Erythroblast (primary cell): ENCODE measurements around the gene UBA52.

Source experiments
- DNase-seq, 2 experiments: peaks; one replicate each; lab custom pipeline; 2025; lab: John Stamatoyannopoulos, UW
- GATA1 ChIP-seq: IDR thresholded peaks from 2 replicates; pipeline ENCODE4 v1.6.1; 2011; ENCODE audit warnings: low read depth, mild to moderate bottlenecking, control low read depth, low read length, moderate library complexity
- POLR2A ChIP-seq: IDR thresholded peaks from 2 replicates; pipeline ENCODE4 v1.6.1; 2011; ENCODE audit warnings: mild to moderate bottlenecking, low read length

Gene UBA52

DNA sequence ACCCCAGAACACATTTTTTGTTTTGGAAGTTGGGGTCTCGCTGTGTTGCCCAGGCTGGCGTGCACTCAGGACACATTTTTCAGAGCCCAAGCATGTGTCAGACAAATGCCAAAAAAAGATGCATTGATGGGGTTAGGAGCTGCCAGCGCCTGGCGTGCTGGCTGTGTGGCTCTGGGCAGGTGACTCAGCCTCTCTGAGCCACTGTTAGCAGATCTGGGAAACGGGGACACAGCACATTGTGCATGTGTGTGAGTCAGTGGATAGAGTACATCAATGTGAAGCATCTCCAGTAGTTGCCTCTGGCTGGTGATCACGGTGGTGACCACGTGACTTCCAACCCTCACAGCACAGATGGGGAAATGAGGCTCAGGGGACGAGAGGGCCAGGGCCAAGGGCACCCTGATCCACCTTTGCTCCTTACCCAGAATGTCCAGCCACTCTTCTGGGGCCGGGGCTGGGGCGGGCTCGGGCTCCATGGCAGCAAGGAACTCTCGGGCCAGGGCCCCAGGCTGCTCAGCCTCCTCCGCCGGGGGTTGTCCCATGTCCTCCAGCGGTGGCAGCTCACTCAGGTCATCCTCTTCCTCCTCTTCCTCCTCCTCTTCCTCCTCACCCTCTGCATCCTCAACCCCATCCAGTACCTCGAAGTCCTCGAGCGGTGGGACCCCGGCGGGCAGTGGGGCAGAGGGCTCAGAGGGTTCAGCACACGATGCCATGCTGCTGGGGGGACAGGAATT is 30.2 kb upstream of the UBA52 start:
- TF ChIP-seq POLR2A (no peak), GATA1 (no peak)
- DNase-seq, result peak in 1 of 2 experiments; percentile 30

GRCh38 chr19:18541992-18542940 is 29.4 kb upstream of the UBA52 start:
- peak in 1 of 2 experiments; percentile 53 for DNase-seq
- TF ChIP-seq GATA1 (no peak), POLR2A (no peak)

GRCh38 chr19:18542941-18543813 is 28.5 kb upstream of the UBA52 start, which contains the start of gene FKBP8:
FKBP8 (minus strand) TSS chr19:18543573; CDS start chr19:18541970, 1,603 bp downstream.
- no peak for TF ChIP-seq POLR2A
- TF ChIP-seq GATA1, result no peak
- DNase-seq, result peak; percentile 95 to 98

DNA sequence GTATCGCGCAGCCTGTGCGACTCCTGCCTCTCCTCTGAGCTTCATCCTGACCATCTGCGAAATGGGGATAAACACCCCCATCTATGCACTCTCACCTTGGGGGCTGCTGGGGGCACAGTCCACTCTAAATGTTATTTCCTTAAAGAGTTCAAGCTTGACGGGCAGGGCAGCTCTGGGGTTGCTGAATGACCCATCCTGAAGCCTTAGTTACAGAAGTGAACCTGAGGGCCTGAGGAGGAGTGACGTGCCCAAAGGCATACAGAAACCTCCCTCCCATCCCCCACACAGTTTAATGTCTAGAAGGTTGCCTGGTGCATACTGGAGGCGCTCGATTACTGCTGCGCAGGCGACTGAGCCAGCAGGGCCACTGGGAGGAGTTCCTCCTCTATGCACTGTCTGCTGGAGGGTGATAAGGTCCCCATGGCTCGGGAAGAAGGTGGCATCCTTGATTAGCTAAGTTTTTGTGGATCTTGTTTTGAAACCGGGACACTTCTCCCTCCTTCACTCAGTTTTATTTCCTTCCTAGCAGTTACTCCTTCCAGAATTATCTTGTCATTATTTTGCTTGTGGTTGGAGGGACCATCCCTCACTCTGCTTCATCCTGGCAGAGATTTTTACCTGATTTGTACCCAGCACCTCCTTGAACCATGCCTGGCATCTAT is 27.7 kb upstream of the UBA52 start:
- DNase-seq, result peak; percentile 99 to 100
- TF ChIP-seq GATA1 (peak; percentile 95), POLR2A (peak; percentile 86)

DNA sequence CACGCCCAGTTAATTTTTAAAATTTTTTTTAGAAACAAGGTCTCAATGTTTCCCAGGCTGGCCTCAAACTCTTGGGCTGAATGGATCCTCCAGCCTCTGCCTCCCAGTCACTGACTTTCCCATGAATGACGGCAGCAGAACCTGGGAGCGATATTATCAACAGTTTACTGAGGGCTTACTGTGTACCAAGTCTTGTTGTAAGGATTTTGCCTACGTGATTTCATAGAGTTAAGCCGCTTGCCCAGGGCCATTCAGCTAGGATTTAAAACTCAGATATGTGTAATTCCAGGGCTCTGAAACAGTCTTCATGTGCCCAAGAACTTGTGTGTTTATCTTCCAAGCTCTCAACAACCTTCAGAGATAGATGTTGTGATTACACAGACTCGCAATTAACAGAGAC is 20.0 kb upstream of the UBA52 start:
- no peak for DNase-seq
- TF ChIP-seq GATA1 (no peak), POLR2A (no peak)

- peak; percentile 99 to 100 for DNase-seq
- TF ChIP-seq POLR2A (peak; percentile 90), GATA1 (no peak)
Measured at GRCh38 chr19:18557411-18558201, 14.1 kb upstream of the UBA52 start, which contains the start of gene KXD1. KXD1 (plus strand) TSS chr19:18557870; CDS start chr19:18562057, 4,187 bp downstream.

DNA sequence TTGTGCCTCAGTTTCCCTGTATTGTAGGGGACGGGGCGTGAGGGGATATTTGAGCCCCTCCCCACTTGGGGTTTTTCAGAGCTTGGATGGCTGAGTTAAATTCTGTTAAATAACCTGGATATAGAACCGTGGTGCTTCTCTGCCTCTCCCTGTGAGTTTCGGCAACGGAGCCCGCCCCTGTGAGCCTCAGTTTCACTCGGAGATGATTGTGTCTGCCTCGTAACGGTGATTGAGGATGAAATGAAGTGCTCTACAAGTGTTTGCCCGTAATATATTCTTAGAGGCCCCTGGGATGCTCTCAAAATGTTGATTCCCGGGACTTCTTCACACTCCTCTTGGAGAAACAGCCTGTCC is 13.5 kb upstream of the UBA52 start:
- DNase-seq, result peak in 1 of 2 experiments; percentile 61
- TF ChIP-seq GATA1 (no peak), POLR2A (no peak)

DNA sequence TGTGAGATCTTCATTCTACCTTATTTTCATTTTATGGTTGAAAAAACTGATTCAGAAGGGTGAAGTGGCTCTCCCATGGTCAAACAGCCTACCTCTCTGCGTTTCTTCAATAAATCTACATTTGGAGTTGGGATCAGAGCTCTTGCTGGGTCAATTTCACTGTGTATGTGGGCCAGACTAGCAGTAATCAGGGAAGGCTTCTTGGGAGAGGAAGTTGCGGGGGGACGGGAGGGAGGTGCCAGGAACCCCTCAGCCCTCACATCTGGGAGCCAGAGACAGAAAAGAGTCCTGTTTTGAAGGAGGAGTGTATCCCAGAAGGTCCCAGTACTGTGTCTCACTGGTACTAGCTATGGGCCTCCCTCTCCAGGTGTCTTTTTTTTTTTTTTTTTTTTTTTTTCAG is 13.1 kb upstream of the UBA52 start:
- TF ChIP-seq POLR2A (no peak), GATA1 (no peak)
- DNase-seq, result no peak

DNA sequence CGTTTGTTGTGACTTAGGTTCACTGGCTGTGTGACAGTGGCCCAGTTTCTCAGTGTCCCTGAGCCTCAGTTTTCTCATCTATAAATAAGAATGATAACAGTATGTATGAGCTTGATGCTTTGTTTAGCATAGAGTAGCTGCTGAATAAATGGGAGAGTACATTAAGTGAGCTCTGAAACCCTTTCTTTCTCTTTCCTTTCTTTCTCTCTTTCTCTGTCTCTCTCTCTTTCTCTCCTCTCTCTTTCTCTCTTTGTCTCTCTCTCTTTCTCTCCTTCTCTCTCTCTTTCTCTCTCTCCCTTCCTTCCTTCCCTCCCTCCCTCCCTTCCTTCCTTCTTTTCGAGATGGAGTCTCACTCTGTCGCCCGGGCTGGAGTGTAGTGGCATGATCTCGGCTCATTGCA is 12.0 kb upstream of the UBA52 start:
- no peak for DNase-seq
- TF ChIP-seq POLR2A (no peak), GATA1 (no peak)

DNA sequence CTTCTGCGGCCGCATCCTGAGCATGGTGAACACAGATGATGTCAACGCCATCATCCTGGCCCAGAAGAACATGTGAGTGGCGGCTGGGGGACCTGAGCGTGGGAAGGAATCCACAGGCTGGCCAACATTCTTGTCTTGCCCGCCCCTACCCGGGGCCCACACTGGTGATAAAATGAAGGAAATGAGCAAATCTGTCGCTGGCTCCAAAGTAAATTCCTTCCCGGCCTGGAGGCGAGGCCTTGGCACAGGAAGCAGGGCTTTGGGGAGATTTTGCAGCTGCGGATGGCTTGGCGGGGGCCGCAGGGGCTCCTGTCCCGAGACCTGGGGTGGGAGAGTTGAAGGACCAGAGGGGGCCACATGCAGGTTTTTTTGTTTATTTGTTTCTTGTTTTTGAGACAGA is 9.6 kb upstream of the UBA52 start:
- no peak for DNase-seq
- TF ChIP-seq POLR2A (no peak), GATA1 (no peak)

GRCh38 chr19:18566953-18567352 is 4.7 kb upstream of the UBA52 start:
- DNase-seq, result no peak

GRCh38 chr19:18568367-18568766 is 3.3 kb upstream of the UBA52 start:
- no peak for TF ChIP-seq POLR2A
- no peak for TF ChIP-seq GATA1
- no peak for DNase-seq

More at GRCh38 chr19:18566953-18567352, 4.7 kb upstream of the UBA52 start:
- TF ChIP-seq POLR2A, result no peak
- TF ChIP-seq GATA1, result no peak
